ENCODE results near the gene NDUFB11.

DNA sequence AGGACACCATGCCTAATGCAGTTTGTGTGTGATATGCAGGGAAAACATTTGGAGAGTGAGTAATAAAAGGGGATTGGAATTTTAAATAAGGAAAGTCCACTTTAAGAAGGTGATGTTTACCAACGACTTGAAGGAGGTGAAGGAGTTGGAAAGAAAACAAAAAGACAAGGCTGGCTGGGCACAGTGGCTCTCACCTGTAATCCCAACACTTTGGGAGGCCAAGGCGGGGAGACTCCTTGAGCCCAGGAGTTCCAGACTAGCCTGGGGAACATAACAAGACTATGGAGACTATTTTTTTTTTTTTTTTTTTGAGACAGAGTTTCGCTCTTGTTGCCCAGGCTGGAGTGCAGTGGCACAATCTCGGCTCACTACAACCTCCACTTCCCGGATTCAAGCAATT lies 11.0 kb downstream of the NDUFB11 start:
- TF ChIP-seq CTCF (conservative IDR thresholded peaks at IDR 0.05 in 1 of 2, IDR thresholded peaks at IDR 0.05 in 1 of 2; ENCODE audit: extremely low read depth in 1 of 2, insufficient read depth in 1 of 2, low read depth in 1 of 2, low read length in 2 of 2) (no peak), EZH2 (IDR thresholded peaks at IDR 0.05; ENCODE audit: borderline replicate concordance, low read length) (no peak)

Measured in mammary epithelial cell (primary cell).